NCI-H82 treated with DMSO at 0.1 percent for 48 hours (cell line): Measurements from ENCODE around the gene AMPD2.

Experiments used
- DNase-seq: peaks from one replicate; lab custom pipeline; 2025; ENCODE audit not compliant: unreplicated experiment; lab: John Stamatoyannopoulos, UW

AMPD2 gene

GRCh38 chr1:109616391-109616790 is 3.2 kb upstream of the AMPD2 start:
- no peak for DNase-seq

- no peak for DNase-seq
Measured at GRCh38 chr1:109617291-109617801, 2.3 kb upstream of the AMPD2 start.

GRCh38 chr1:109618661-109619575 is 719 bp upstream of the AMPD2 start:
- peak; percentile 86 for DNase-seq

GRCh38 chr1:109620401-109620791 is 759 bp downstream of the AMPD2 start:
- no peak for DNase-seq

- DNase-seq: peak; percentile 68
Measured at GRCh38 chr1:109620841-109621286, 1.2 kb downstream of the AMPD2 start.

GRCh38 chr1:109621379-109622136 is 1.9 kb downstream of the AMPD2 start:
- DNase-seq: no peak

GRCh38 chr1:109622137-109622892 is 2.7 kb downstream of the AMPD2 start:
- no peak for DNase-seq

GRCh38 chr1:109622895-109623294 is 3.3 kb downstream of the AMPD2 start:
- no peak for DNase-seq

GRCh38 chr1:109623601-109624161 is 4.0 kb downstream of the AMPD2 start:
- no peak for DNase-seq

- DNase-seq: no peak
Measured at GRCh38 chr1:109624201-109625010, 4.8 kb downstream of the AMPD2 start.

GRCh38 chr1:109625176-109625575 is 5.5 kb downstream of the AMPD2 start:
- no peak for DNase-seq

GRCh38 chr1:109625601-109626560 is 6.2 kb downstream of the AMPD2 start:
- no peak for DNase-seq

- no peak for DNase-seq
Measured at GRCh38 chr1:109626682-109627408, 7.2 kb downstream of the AMPD2 start.

- DNase-seq: no peak
Measured at GRCh38 chr1:109627692-109628399, 8.2 kb downstream of the AMPD2 start.

GRCh38 chr1:109628540-109629321 is 9.1 kb downstream of the AMPD2 start:
- DNase-seq: no peak

- DNase-seq: no peak
Measured at GRCh38 chr1:109629372-109630030, 9.9 kb downstream of the AMPD2 start.
